Measurements from ENCODE around the gene SCRN1.
A peak's percentile ranks its signal among the peaks of the same experiment; 100 is the strongest.

Gene SCRN1

DNA sequence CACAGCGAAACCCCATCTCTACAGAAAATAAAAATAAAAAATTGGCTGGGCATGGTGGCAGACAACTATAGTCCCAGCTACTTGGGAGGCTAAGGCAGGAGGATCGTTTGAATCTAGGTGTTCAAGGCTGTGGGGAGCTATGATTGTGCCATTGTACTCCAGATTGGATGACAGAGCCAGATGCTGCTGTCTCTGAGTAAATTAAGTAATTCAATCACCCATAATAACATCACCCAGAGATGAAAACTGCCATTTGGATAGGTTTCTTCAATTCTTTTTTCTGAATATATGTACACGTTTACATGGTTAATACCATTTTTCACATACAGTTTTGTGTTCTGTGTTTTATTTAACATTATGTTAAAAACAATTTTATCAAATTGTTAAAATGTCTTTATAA, 104.0 kb downstream of the SCRN1 start:
- DNase-seq = no peak

DNA sequence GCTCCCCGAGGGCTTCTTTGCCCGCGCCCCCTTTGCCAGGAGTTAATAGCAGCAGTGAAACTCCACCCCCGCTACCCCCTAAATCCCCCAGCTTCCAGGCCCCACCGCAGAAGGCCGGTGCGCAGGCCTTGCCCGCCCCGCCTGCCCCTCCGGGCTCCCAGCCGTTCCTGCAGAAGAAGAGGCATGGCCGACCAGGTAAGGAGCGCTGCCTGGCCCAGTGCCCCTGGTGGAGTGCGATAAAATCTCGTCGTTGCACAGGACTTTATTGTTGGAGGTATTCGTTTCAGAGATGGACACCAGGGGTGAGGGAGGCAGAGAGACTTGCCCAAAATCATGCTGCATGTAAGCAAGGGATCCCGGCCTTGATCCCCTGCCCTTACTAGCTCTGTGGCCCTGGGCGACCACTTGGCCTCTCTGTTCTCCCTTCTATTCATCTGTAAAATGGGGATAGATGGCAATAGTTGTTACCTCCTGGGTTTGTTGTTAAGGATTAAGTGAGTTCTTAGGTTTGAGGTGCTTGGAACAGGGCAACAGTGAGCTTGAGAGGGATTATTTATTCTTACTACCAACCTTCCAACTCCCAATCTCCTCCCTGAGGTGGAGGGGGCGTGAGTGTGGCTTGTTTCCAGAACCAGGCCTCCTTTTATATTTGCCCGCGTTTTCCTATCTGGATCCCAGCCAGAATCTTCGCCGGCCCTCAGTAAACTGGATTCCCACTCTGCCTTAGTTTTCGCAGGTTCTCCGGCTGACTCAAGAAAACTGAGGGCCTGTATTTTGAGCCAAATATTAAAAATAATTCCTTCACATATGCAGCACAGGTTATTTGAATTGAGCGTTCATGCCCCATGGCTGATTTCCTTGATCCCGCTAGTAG, 105.0 kb downstream of the SCRN1 start:
- DNase-seq = peak; percentile 5

GRCh38 chr7:29883462-29884398, 105.9 kb downstream of the SCRN1 start:
- DNase-seq = no peak

DNA sequence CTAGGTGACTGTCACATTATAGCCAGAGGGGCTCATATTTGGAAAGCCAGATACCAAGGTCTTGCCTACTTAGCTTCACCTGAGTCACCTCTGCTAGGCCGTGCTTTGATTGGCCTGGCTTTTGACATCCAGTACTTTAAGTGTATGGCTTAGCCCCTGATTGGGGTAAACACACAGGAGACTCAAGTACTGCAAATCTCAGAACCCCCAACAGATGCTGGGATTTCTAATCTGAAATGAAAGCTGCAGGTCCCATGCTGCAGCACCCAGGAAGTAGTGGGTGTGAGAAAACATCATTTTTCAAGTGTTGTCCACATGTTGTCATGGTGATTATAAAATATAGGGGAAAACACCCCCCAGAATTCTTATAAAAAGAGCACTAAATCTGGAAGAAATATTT, 107.1 kb downstream of the SCRN1 start:
- no peak for DNase-seq

DNA sequence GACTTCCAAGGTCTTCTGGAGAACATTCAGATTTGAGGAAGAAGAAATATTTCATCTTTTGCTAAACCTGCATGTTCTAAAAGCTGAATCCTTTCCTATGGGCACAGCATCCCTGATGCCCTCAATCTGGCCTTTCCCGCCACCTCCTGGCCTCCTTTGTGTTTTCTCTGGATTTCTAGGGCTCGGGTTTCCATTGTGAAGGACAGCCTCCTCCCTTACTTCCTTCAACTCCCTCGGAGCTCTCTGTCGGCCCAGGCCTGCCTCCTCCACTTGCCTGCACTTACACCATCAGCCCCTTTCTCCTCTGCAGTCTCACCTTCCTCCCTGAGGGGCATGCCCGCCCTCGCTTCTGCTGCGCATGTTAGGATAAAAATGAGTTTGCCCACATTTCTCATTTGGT, 107.9 kb downstream of the SCRN1 start:
- no peak for DNase-seq

GRCh38 chr7:29879609-29880008, 110.0 kb downstream of the SCRN1 start:
- no peak for DNase-seq

GRCh38 chr7:29878081-29878688, 111.4 kb downstream of the SCRN1 start:
- DNase-seq = peak; percentile 12

- no peak for DNase-seq
Measured at GRCh38 chr7:29877196-29877595, 112.4 kb downstream of the SCRN1 start.

- no peak for DNase-seq
Measured at GRCh38 chr7:29875741-29876140, 113.9 kb downstream of the SCRN1 start.

- DNase-seq = no peak
Measured at GRCh38 chr7:29873644-29874294, 115.8 kb downstream of the SCRN1 start.

- DNase-seq = no peak
Measured at GRCh38 chr7:29871787-29872398, 117.7 kb downstream of the SCRN1 start.
